Measurements from ENCODE around the gene LMF1. TPM values are rescaled to one million over a fixed set of nuclear protein-coding genes. Genes with fewer than 3 reads are reported as not detected.

LMF1 gene
- total and polyA plus RNA-seq, 2 of the 8 experiments (the other 6 are each of a cell fraction or from before 2014, with no cell fraction given) = 3.5 to 9.1 TPM

DNA sequence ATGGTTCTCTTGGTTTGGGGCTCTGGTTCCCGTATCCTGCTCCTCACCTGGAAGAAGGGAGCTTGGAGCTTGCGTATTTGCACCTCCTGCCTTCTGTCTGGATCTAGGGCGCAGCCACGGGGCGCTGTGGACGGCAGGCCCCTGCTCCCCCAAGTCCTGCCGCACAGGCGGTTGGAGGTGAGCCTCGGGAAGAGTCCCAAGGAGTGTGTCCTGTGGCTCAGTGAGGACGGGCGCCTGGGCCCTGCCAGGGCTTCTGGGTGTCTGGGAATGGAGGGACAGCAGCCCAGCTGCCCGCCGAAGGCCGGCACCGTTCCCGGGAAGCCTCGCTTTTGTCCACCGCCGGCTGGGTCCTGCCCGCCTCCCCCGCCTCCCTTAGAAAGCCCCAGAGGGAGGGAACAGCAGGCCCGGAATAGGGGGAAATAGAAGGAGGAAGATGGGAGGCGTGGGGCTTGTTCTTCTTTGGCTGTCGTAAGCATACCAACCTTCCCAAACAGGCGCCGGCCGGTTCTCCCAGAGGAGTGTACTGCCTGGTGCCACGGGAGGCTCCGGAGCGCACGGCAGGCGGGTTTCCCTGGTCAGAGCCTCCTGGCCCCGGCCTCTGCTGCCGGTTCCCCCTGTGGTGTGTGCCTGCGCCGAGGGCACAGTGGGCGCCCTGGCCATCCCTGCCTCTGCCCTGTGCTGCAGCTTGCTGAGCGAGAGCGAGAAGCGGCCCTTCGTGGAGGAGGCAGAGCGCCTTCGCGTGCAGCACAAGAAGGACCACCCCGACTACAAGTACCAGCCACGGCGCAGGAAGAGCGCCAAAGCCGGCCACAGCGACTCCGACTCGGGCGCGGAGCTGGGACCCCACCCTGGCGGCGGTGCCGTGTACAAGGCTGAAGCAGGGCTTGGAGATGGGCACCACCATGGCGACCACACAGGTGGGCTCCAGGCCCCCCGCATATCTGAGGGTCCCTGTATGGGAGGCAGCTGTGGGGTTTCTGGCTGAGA lies 12.6 kb upstream of the LMF1 start:
- ChIA-PET CTCF (ENCODE audit: partially characterized antibody) (interaction anchor here (0.5 to 0.9 kb wide), 2 partner anchors 24 to 139 kb away, joined by 3 read pairs; no protein-coding TSS in a partner anchor), POLR2A (ENCODE audit: partially characterized antibody) (interaction anchor here (0.5 kb wide), 1 partner anchor 59 kb away, joined by 4 read pairs; no protein-coding TSS in a partner anchor)
- no peak overlapping the region for H2BK12ac ChIP-seq (ENCODE audit: low read depth, low read length)
- no peaks in the 10 kb centered on the region for H3K79me2 ChIP-seq (ENCODE audit: control insufficient read depth in 1 of 2, insufficient read depth in 2 of 2, low read length in 2 of 2)
- no peaks in the 10 kb centered on the region for H3K9me3 ChIP-seq (ENCODE audit: insufficient read depth in 2 of 2, low read depth in 1 of 2, low read length in 1 of 2)
- H2BK120ac ChIP-seq (replicated peaks; ENCODE audit: low read depth, low read length) = no peak overlapping the region
- no peak overlapping the region for H3K14ac ChIP-seq (ENCODE audit: insufficient read length)
- peaks cover 3% of the 10 kb centered on the region; the same call in 1 of the 2 replicates for H3K23me2 ChIP-seq (ENCODE audit: low read depth, low read length)
- 83% methylated on average over 51 of the region's 59 CpGs; no CpG with 5 or more reads in 1 of the 2 experiments for WGBS, 2 experiments (ENCODE audit: extremely low coverage in 1 of 2, insufficient coverage in 1 of 2, insufficient read length in 1 of 2, insufficient replicate concordance in 2 of 2, low coverage in 1 of 2, low lambda C conversion rate in 2 of 2, missing lambda C conversion rate in 1 of 2)
- H3K4ac ChIP-seq (replicated peaks; ENCODE audit: insufficient read length, low read depth, low read length) = no peak overlapping the region
- no peak overlapping the region for H4K5ac ChIP-seq (ENCODE audit: insufficient read length, low read depth, low read length)
- no peak overlapping the region for H2BK20ac ChIP-seq (ENCODE audit: low read length)
- H3K27ac ChIP-seq (ENCODE audit: low read depth, low read length) = no peak overlapping the region
- H3K4me2 ChIP-seq (ENCODE audit: insufficient read depth in 1 of 2, low read depth in 2 of 2, low read length in 2 of 2) = peak overlapping the region; percentile 74 to 84; a peak in 3 of 4 replicates
- peaks cover 0 to 16% (median 7%) of the 10 kb centered on the region in 4 experiments; a peak in 6 of 7 replicates for H3K4me1 ChIP-seq (replicated peaks in 1 of 4; ENCODE audit: control insufficient read depth in 3 of 4, insufficient read depth in 4 of 4, low read length in 3 of 4)
- H3K56ac ChIP-seq (replicated peaks; ENCODE audit: insufficient read length, low read depth, low read length) = no peak overlapping the region
- peaks cover 3 to 7% of the 10 kb centered on the region in 2 experiments for H4K20me1 ChIP-seq (replicated peaks in 1 of 2; ENCODE audit: control insufficient read depth in 1 of 2, insufficient read depth in 2 of 2, low read length in 2 of 2)
- FAIRE-seq (no peak), DNase-seq (ENCODE audit: low read depth in 1 of 2, low spot score in 2 of 2) (no peak)
- no peak overlapping the region for H2BK5ac ChIP-seq (ENCODE audit: low read depth, low read length)
- H4K8ac ChIP-seq (ENCODE audit: extremely low read depth, insufficient read depth, low read length) = peak overlapping the region; percentile 38; the same call in 1 of the 2 replicates
- H4K91ac ChIP-seq (replicated peaks; ENCODE audit: insufficient read length, low read length) = no peak overlapping the region
- H3K4me3 ChIP-seq (ENCODE audit: extremely low read depth in 1 of 4, insufficient read depth in 2 of 4, low read depth in 3 of 4, low read length in 4 of 4) = peak overlapping the region in 2 of 4 experiments; percentile 8 to 65; a peak in 2 of 8 replicates
- H3K79me1 ChIP-seq (ENCODE audit: low read depth, low read length) = peaks cover 2% of the 10 kb centered on the region; the same call in 1 of the 2 replicates
- H2AK5ac ChIP-seq (ENCODE audit: low read depth, low read length) = no peak overlapping the region
- no peak overlapping the region for H2AFZ ChIP-seq (ENCODE audit: low read length)
- H3K9ac ChIP-seq (replicated peaks in 1 of 4; ENCODE audit: extremely low read depth in 1 of 4, low read depth in 3 of 4, low read length in 3 of 4) = no peak overlapping the region
- H3K18ac ChIP-seq (ENCODE audit: extremely low read depth, low read length) = no peak overlapping the region; the same call in 1 of the 2 replicates
- H3K23ac ChIP-seq (ENCODE audit: insufficient read length) = no peak overlapping the region
- no peak overlapping the region for H2BK15ac ChIP-seq (ENCODE audit: low read length)
- TF ChIP-seq CHD2 (IDR thresholded peaks at IDR 0.05; ENCODE audit: low read length) (no peak), RFX5 (IDR thresholded peaks at IDR 0.05; ENCODE audit: borderline replicate concordance, low read depth, low read length) (no peak), EZH2 (IDR thresholded peaks at IDR 0.05; ENCODE audit: low read depth, low read length, severe bottlenecking) (no peak), GTF2F1 (IDR thresholded peaks at IDR 0.05; ENCODE audit: borderline replicate concordance, low read depth, low read length) (no peak), TAF7 (optimal IDR thresholded peaks at IDR 0.05; ENCODE audit: borderline replicate concordance, low read depth, low read length) (no peak), JUND (IDR thresholded peaks at IDR 0.05; ENCODE audit: low read length) (no peak), RXRA (IDR thresholded peaks at IDR 0.05; ENCODE audit: insufficient read depth, low read depth, low read length) (no peak), CHD1 (IDR thresholded peaks at IDR 0.05; ENCODE audit: low read depth, low read length) (no peak), CREB1 (IDR thresholded peaks at IDR 0.05) (no peak)
- TF ChIP-seq, protein P1, sequence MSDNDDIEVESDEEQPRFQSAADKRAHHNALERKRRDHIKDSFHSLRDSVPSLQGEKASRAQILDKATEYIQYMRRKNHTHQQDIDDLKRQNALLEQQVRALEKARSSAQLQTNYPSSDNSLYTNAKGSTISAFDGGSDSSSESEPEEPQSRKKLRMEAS (IDR thresholded peaks at IDR 0.05) = no peak
- H3K36me3 ChIP-seq (ENCODE audit: control insufficient read depth in 2 of 4, insufficient read depth in 4 of 4, low read length in 3 of 4) = peaks cover 0 to 6% (median 0%) of the 10 kb centered on the region in 4 experiments; a peak in 1 of 8 replicates
- H3K27me3 ChIP-seq (replicated peaks in 1 of 4; ENCODE audit: control insufficient read depth in 3 of 4, extremely low read depth in 1 of 4, insufficient read depth in 3 of 4, low read length in 3 of 4) = peaks cover 29 to 43% (median 40%) of the 10 kb centered on the region in 4 experiments

Measured in H1 (cell line).